ENCODE results near the gene MPND.

The MPND gene

DNA sequence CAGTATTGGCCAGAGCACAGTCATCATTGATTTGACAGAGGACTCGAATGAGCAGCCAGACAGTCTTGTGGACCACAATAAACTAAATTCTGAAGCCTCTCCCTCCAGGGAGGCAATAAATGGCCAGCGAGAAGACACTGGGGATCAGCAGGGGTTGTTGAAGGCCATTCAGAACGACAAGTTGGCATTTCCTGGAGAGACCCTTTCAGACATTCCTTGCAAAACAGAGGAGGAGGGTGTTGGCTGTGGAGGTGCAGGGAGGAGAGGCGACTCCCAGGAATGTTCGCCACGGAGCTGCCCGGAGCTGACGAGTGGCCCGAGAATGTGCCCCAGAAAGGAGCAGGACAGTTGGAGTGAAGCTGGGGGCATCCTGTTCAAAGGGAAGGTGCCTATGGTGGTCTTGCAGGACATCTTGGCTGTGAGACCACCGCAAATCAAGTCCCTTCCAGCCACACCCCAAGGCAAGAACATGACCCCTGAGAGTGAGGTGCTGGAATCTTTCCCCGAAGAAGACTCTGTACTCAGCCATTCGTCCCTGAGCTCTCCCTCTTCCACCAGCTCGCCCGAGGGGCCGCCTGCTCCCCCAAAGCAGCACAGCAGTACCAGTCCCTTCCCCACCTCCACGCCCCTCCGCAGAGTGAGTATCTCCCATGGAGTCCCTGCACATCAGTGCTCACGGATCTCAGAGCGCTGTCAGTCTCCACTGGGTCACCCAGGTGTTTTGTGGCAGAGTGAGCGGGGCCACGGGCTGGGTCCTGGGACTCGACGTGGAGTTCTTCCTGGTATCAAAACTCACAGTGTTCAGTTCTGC lies 66.0 kb downstream of the MPND start:
- no peak for DNase-seq
